Peyer's patch (tissue), 4 donors: ENCODE measurements around the gene SREBF2.

Experiments used
- CTCF ChIP-seq, 6 experiments: fragments of 450-650 bp in 4 of 6; fragments of 200-600 bp in 2 of 6; sonication (generic) in 1 of 6; IDR thresholded peaks; one replicate each; pipeline ENCODE4 v1.5.1; 2017 to 2019; ENCODE audit warnings: antibody characterized with exemption in 6 of 6, mild to moderate bottlenecking in 3 of 6, moderate library complexity in 1 of 6
- POLR2A ChIP-seq, 2 donors: fragments of 450-650 bp; IDR thresholded peaks; one replicate each; pipeline ENCODE4 v1.5.1; 2017; ENCODE audit warnings: antibody characterized with exemption in 2 of 2, mild to moderate bottlenecking in 2 of 2, moderate library complexity in 2 of 2

GRCh38 chr22:41915786-41916493, 83.0 kb downstream of the SREBF2 start:
- TF ChIP-seq CTCF (IDR thresholded peaks at IDR 0.05) = no peak
- no peak for TF ChIP-seq POLR2A (IDR thresholded peaks at IDR 0.05)
